GM19099 (cell line): ENCODE data around the gene ADGRL1.
A peak's percentile ranks its signal among the peaks of the same experiment; 100 is the strongest.

Source experiments
- POLR2A ChIP-seq: IDR thresholded peaks from 3 replicates; pipeline ENCODE4 v1.6.1; 2011; ENCODE audit warnings: low read depth; ENCODE audit not compliant: insufficient read length; ENCODE audit errors: extremely low read depth

Gene ADGRL1

GRCh38 chr19:14119644-14120496, 86.1 kb downstream of the ADGRL1 start:
- TF ChIP-seq POLR2A = no peak

DNA sequence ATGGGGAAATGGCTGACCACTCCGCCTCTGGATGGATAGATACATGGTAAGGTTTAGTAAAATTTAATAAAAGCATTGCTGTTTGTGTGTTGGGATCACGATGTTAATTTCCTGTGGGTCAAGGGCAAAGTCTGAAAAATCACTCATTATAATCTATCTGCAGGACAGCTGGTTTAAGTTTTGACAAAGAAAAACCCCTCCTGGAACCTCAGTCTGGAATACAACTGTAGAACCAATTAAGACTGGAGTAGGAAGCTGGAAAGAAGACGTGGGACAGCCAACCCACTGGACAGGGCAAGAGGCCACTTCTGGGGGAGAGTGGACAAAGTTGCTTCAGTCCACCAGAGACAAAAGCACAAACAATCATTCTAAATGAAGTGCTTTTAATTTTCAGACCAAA, 86.8 kb downstream of the ADGRL1 start:
- TF ChIP-seq POLR2A = no peak

DNA sequence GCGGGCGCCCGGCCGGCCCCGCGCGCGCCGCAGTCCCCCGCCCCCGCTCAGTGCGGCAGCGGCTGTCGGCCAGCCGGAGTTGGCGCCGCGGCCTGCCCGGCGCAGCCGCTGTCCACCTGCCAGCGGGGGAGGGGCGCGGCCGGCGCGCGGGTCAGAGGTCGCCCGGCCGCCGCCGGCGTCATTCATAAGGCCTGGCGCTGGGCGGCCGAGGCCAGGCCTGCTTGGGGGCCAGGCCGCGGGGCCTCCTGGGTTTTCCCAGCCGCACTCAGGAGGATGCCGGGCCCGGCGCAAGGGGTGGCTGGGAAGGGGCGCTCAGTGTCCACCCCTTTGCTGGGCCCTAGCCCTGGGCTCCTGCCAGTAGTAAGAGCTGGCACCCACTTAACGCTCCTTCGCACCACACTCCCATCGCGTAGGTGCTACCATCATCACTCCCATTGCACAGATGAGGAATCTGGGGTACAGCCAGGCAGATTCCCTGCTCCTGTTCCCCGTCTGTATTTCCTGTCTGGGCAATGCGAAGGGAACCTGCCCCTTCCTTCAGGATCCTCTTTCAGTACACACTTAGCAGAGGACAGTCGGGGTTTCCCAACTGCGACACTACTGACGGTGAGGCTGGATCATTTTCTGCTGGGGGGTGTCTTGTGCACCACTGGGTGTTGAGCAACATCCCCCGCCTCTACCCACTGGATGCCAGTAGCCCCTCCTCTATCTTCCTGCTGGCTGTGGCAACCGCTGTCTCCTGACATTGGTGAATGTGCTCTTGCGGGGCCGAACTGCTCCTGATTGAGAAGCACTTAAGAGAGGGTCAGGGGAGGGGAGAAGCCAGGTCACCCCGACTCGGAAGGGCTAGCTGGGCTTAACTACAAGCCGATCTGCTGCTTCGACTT, 87.6 kb downstream of the ADGRL1 start:
- TF ChIP-seq POLR2A = peak; percentile 47

DNA sequence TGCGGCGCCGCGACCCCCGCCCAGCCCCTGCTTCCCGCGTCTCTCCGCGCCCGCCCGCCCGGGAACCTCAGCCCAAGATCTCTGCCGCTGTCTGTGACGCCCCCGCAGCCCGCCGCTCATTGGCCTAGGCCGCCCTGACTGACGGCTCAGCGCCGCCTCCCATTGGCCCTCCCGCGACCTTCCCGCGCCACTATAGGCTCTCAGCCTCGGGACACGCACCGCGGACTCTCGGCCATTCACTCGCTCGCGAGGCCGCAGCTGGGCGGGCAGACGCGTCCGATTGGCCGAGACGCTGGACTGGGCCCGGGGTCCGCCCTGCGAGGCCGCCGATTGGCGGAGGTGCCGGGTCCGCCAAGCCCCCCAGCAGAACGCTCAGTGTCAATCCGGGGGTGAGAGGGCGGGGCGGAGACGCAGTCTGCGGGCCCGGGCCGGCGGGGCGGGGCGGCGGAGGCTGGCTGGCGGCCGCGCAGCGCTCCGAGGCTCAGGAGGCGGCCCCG, 88.3 kb downstream of the ADGRL1 start, which contains the start of gene PRKACA:
Gene PRKACA (minus strand): TSS at position 95 of the 497 bp plus-strand sequence. CDS start 215 bp downstream, outside the sequence.
- TF ChIP-seq POLR2A = peak; percentile 34

DNA sequence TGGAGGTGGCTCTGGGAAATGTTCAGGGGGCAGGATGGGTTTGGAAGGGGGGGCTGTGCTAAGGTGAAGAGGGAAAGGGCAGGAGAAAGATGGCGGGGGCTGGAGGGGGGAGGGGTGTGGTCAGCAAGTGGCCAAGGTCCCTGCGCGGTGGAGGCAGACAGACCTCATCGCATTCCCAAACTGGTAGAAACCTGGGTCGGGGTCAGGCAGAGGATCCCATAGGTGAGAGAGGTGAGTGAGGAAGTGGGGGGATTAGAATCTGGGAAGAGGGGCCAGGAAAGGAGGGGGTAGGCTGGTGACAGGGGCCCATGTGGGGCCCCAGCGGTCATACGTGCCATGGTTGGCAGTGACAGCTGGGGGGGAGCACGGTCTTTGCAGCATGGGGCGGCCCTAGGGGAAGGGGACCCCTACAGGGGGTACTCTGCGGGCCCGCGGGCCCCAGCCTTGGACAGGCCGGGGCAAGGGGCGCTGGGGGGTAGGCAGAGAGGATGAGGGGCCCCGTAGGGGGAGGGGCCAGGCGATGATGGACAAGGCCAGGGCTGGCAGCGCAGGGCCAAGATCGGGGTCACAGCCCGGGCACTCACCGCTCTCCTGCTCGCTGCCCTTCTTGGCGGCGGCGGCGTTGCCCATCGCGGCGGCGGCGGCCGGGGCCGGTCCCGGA, 88.9 kb downstream of the ADGRL1 start:
- TF ChIP-seq POLR2A = no peak

- TF ChIP-seq POLR2A = no peak
Observed at GRCh38 chr19:14116525-14116917, 89.4 kb downstream of the ADGRL1 start.

DNA sequence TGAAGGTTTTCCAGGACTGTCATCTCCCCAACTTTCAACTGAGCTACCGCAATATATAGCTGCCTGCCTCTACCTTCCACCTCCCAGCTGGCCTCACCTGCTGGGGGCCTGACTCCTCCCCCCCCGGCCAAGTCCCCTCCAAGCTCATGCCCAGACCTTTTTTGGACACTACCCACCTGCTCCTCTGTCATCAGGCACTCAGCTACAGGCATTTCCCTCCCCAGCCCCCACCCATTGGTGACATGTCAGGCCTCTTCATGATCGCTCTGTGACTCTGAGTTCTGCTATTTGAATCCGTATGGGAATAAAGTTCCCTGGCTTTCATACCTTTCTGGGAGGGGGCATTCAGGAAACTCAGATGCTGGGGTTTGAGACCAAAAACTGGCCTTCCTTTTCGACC, 90.2 kb downstream of the ADGRL1 start:
- no peak for TF ChIP-seq POLR2A

DNA sequence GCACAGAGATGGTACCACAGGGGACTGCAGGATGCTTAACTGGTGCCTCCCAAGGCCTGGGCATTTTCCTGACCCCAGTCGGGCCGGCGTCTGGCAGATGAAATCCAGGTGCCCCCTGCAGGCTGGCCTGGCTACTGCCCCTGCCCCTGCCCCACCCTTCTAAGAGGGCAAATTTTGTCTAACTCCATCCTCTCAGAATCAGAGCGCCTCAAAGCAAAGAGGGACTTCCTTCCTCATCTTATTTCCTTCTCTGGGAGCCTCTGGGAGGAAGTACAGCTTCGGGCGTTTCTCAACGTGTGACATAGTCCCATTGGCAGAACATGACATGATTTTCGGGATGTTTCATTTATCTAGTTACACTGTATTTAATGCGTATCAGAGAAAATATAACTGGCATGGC, 91.1 kb downstream of the ADGRL1 start:
- no peak for TF ChIP-seq POLR2A

DNA sequence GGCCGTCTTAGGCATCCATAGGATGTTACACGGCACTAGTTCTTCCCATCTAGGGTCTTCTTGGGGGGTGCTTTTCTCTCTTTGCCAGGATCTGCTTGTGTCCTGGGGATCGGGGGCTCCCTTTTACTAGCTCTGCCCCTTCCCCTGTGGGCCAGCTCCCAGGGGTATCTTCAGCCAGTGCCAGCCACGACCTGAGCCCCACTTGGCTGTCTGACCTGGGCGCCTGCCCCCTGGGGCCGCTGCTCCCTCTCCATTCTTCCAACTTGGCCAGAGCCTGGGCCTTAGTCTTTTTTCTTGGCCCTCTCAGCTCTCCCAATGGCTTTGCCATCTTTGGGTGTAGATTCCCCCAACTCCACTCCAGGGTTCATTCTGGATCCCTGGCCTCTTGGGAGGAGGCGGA, 91.5 kb downstream of the ADGRL1 start:
- no peak for TF ChIP-seq POLR2A

- TF ChIP-seq POLR2A = no peak
Observed at GRCh38 chr19:14113762-14114414, 92.1 kb downstream of the ADGRL1 start.

GRCh38 chr19:14112809-14113385, 93.1 kb downstream of the ADGRL1 start:
- TF ChIP-seq POLR2A = no peak

GRCh38 chr19:14112051-14112808, 93.7 kb downstream of the ADGRL1 start:
- TF ChIP-seq POLR2A = no peak

DNA sequence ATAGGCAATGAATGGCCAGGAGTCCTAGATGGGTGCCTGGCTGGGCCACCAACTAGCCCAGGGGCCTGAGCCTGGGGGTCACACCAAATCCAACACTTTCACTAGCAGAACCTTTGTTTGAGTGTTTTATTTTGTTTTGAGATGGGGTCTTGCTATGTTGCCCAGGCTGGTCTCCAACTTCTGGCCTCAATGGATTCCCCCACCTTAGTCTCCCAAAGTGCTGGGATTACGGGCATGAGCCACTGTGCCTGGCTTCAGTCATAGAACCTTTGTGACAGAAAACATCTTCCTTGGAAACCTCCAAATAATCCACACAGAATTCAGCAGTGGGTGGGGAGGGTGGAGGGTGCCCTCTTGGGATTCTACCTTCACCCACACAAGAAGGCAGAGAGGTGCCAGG, 94.5 kb downstream of the ADGRL1 start:
- TF ChIP-seq POLR2A = no peak
